ENCODE measurements around the gene CWC22.

CWC22 gene

DNA sequence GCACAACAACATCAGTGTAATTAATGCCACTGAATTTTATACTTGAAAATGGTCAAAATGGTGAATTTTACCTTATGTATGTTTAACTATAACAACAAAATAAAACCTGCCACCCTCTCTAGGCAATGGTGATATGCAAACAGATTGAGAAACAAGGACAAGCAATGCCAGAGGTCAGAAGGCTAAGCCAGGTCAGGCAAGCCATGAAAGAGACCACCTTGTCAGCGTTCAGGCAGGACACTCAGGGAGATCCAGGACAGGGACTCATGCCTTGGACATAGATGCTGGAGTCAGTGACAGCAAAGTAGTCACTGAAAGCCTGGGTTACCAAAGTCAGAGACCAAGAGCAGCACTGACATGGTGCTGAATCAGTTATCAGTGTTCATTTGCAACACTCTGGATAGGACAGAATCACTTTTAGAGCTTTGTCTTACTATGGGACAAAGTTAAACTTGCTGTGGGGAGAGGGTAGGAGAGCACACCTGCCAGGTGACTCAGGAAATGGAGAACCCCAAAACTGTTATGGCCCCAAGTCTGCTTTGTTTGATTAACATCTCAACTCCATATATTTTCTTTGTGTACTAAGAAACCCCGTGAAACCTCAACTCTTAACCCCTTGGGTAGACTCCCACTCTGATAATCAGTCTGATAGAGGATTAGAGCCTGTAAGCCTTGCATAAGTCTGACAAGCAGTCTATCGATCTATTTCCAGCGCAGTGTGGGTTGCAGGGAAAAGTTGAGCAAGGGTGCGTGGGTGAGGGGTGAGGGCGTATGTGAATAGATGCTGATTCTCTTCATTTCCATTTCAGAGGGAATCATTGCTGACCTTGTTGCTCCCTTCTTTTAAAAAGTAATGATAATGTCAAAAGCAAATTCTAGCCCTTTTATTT, 97.0 kb downstream of the CWC22 start:
- in situ Hi-C loops (cut with MboI; ENCODE audit: low sequenced_read_pairs), result no loop called here

DNA sequence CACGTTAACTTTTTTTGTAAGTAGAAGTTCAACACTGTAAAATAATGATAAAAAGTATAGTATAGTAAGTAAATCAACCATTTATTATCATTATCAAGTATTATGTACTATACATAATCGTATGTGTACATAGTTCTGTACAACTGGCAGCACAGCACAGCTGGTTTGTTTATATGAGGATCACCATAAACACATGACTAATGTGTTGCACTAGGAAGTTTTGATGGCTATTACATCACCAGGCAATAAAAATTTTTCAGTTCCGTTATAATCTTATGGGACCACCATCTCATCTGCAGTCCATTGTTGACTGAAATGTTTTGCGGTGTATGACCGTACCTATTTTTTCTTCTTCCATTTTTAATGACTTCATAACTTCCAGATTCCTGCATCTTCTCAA, 106.4 kb downstream of the CWC22 start:
- in situ Hi-C loops (cut with MboI; ENCODE audit: low sequenced_read_pairs), result no loop called here

DNA sequence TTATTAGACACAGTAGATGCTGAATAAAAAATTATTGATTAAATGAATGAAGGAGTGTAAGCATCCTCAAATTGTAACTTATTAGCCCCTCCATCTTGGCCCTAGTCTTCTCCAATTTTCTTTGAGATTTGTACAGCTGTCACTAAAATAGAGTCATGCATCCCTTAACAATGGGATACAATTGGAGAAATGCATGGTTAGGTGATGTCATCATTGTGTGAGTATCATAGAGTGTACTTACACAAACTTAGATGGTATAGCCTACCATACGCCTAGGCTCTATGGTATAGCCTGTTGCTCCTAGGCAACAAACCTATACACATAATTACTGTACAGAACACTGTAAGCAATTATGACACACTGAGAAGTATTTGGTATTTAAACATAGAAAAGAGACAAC, 107.4 kb downstream of the CWC22 start:
- in situ Hi-C loops (cut with MboI; ENCODE audit: low sequenced_read_pairs), result no loop called here

DNA sequence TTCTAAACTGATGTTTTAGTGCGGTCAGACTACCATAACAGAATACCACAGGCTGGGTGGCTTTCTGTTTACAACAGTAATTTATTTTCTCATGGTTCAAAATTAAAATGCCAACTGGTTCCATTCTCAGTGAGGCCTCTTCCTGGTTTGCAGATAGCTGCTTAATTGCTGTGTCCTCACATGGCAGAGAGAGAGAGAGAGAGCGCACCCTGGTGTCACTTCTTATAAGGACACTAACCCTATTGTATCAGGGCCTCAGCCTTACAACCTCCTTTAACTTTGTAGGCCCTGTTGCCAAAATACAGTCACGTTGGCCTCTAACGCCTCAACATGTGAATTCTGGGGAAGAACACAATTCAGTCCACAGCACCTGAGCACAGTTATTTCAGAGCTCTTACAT, 108.2 kb downstream of the CWC22 start:
- in situ Hi-C loops (cut with MboI; ENCODE audit: low sequenced_read_pairs), result no loop called here
